Mononuclear cell (primary cell): ENCODE results near the gene KLF18. TPM values are rescaled to one million over a fixed set of nuclear protein-coding genes. Genes with fewer than 3 reads are reported as not detected.

Experiments
- H3K27me3 ChIP-seq: 2 replicates; pipeline ENCODE4 v1.6.0; 2011; ENCODE audit warnings: low read length, control low read depth; ENCODE audit not compliant: insufficient read depth
- H3K4me1 ChIP-seq: 2 replicates; pipeline ENCODE4 v1.5.1; 2011; ENCODE audit warnings: mild to moderate bottlenecking, low read length, control low read depth; ENCODE audit not compliant: insufficient read depth
- H3K4me3 ChIP-seq: 2 replicates; pipeline ENCODE4 v1.5.1; 2011; ENCODE audit warnings: mild to moderate bottlenecking, low read length, moderate library complexity
- H3K9me3 ChIP-seq: 2 replicates; pipeline ENCODE4 v1.5.1; 2011; ENCODE audit warnings: low read depth, mild to moderate bottlenecking, control low read depth, low read length
- total RNA-seq: library from RNA; depleted of rRNA; stranded (reverse); fragments of >200 nt; gene quantifications from one replicate; pipeline ENCODE4 v1.2.3, GENCODE V29; 2012

Gene KLF18
- total RNA-seq, 1 donor = not detected

GRCh38 chr1:44108241-44108640, 33.2 kb downstream of the KLF18 start:
- Histone ChIP-seq H3K4me1 (no peaks in the 10 kb centered on the region), H3K27me3 (peaks cover 2% of the 10 kb centered on the region), H3K4me3 (no peak overlapping the region), H3K9me3 (no peaks in the 10 kb centered on the region)

GRCh38 chr1:44105810-44106209, 35.6 kb downstream of the KLF18 start:
- H3K4me3 ChIP-seq = no peak overlapping the region
- H3K27me3 ChIP-seq = peaks cover 2% of the 10 kb centered on the region
- no peaks in the 10 kb centered on the region for H3K4me1 ChIP-seq
- H3K9me3 ChIP-seq = no peaks in the 10 kb centered on the region

DNA sequence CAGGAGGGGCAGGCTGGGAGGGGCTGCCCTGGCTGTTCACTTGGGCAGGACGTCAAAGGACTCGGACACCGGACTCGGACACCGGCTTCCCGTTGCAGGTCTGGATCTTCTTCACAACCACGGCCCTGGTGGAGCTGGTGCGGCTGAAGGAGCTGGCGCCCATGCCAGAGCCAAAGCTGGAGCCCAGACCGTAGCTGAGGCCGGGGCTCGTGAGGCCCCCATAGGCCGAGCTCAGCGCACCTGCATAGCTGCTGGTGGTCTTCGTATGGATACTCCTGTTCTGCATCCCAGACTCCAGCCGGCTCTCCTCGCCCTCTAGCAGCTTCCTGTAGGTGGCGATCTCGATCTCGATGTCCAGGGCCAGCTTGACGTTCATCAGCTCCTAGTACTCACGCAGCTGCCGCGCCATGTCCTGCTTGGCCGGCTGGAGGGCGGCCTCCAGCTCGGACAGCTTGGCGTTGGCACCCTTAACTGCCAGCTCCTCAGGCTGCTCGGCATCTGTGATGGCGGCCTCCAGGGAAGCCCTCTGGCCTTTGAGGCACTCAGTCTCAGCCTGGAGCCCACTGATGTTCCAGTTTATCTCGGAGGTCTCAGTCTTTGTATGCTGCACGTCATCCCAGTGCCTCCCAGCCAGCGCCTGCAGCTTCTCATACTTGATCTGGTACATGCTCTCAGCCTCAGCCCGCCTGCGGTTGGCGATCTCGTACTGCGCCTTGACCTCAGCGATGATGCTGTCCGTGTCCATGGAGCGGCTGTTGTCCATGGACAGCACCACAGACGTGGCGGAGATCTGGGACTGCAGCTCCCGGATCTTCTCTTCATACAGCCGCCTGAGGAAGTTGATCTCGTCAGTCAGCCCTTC, 37.9 kb downstream of the KLF18 start:
- Histone ChIP-seq H3K4me1 (no peaks in the 10 kb centered on the region), H3K9me3 (no peaks in the 10 kb centered on the region), H3K4me3 (no peak overlapping the region), H3K27me3 (peaks cover 2% of the 10 kb centered on the region)

GRCh38 chr1:44101328-44101727, 40.1 kb downstream of the KLF18 start:
- no peak overlapping the region for H3K4me3 ChIP-seq
- H3K27me3 ChIP-seq = no peaks in the 10 kb centered on the region
- no peaks in the 10 kb centered on the region for H3K9me3 ChIP-seq
- H3K4me1 ChIP-seq = no peaks in the 10 kb centered on the region

GRCh38 chr1:44100183-44100868, 41.1 kb downstream of the KLF18 start:
- no peaks in the 10 kb centered on the region for H3K9me3 ChIP-seq

DNA sequence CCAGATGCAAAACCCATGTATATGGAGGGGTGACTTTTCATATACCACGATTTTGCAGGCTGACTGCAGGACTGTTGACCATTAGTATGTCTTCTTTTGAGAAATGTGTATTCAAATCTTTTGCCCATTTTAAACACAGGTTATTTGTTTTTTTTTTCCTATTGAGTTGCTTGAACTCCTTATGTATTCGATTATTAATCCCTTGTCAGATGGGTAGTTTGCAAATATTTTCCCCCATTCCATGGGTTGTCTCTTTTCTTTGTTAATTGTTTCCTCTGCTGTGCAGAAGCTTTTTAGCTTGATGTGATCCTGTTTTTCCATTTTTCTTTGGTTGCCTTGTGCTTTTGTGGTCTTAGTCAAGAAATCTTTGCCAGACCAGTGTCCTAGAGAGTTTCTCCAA, 47.4 kb downstream of the KLF18 start:
- H3K4me3 ChIP-seq = no peak overlapping the region
- no peaks in the 10 kb centered on the region for H3K27me3 ChIP-seq
- no peaks in the 10 kb centered on the region for H3K4me1 ChIP-seq
- no peaks in the 10 kb centered on the region for H3K9me3 ChIP-seq

More at GRCh38 chr1:44100183-44100868, 41.1 kb downstream of the KLF18 start:
- Histone ChIP-seq H3K4me3 (no peak overlapping the region), H3K4me1 (no peaks in the 10 kb centered on the region), H3K27me3 (no peaks in the 10 kb centered on the region)

DNA sequence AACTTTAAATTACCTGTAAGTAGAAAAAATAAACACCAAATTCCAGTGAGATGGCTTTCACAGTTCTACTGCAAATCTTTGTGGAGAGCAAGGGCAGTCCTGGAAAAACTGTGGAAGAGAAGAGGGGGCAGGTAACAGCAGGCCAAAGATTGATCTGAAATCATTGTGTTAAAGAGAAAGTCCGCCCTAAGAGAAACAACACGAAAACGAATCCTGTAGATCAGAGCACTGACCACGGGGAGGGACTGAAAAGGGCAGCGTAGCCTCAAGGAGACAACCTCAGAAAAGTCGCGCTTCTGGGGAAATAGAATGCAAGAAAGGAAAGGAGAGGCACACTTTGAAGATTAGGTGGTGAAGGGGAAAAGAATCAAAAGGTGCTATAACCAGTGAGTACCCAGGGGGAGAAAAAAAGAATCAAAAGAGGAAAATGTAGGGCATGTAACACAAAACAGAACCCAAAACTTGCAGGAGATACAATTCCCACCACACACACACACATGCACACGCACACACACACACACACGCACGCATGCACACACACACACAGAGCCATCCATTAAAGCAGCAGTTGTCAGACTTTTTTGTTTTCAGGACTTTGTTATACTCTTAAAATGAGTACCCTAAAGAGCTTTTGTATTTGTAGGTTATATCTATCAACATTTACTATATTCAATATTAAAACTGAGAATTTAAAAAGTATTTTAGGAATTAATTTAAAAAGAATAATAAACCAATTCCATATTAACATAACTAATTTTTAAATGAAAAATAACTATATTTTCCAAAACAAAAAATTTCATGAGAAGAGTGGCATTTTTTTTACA, 50.8 kb downstream of the KLF18 start:
- Histone ChIP-seq H3K4me3 (no peak overlapping the region), H3K27me3 (no peaks in the 10 kb centered on the region), H3K9me3 (no peaks in the 10 kb centered on the region), H3K4me1 (no peaks in the 10 kb centered on the region)

DNA sequence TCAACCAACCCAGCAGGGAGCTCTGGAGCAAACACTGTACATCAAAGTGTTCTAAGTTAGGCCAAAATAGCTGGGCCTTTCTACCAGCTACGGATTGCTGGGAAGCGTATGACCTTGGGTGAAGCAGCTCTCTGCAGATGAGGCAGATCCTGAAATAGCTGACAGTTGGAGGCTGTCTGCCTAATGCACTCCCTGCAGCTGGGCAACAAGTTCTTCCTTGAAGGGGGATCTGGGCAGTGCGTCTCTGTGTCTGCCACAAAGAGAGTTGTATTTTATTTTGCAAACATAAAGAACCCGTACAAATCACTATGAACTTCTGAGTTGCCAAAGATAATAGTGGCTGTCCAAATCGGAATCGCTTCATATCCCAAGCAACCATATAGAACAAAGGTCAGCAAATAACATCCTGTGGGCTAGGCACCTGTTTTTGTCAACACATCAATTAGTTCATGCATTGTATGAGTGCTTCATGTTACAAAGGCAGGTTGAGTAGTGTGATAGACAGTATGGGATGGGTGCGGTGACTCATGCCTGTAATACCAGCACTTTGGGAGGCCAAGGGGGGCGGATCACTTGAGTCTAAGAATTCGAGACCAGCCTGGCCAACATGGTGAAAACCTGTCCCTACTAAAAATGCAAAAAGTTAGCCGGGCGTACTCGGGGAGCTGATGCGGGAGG, 51.9 kb downstream of the KLF18 start:
- Histone ChIP-seq H3K4me1 (no peaks in the 10 kb centered on the region), H3K9me3 (no peaks in the 10 kb centered on the region), H3K4me3 (no peak overlapping the region), H3K27me3 (no peaks in the 10 kb centered on the region)

Other genes starting within 250 kb of the KLF18 start
- not detected for gene ARTN, start 207.8 kb downstream of the KLF18 start, total RNA-seq
- 2.3 TPM for gene IPO13, start 194.7 kb downstream of the KLF18 start, total RNA-seq
- gene DPH2, start 171.6 kb downstream of the KLF18 start, total RNA-seq = 6.7 TPM
- gene ATP6V0B, start 166.7 kb downstream of the KLF18 start, total RNA-seq = 73.1 TPM
- 0.63 TPM for gene B4GALT2, start 162.4 kb downstream of the KLF18 start, total RNA-seq
- gene CCDC24, start 150.0 kb downstream of the KLF18 start, total RNA-seq = 0.42 TPM
- not detected for gene SLC6A9, start 110.2 kb downstream of the KLF18 start, total RNA-seq
- not detected for gene KLF17, start 22.8 kb downstream of the KLF18 start, total RNA-seq
- gene DMAP1, start 71.8 kb upstream of the KLF18 start, total RNA-seq = 16.9 TPM
- gene ERI3, start 213.6 kb upstream of the KLF18 start, total RNA-seq = 11.3 TPM